GDM1 (cell line): ENCODE results near the gene TAS2R60.
"Not testable (repeated sequence)": the region's sequence is repeated elsewhere in the genome, so short reads cannot be mapped to it uniquely, and the experiment has no call there.

Source experiments
- DNase-seq: peaks from one replicate; lab custom pipeline; 2025; lab: John Stamatoyannopoulos, UW

Gene TAS2R60

GRCh38 chr7:143444063-143444782 is 970 bp downstream of the TAS2R60 start:
- DNase-seq, result no peak

GRCh38 chr7:143444785-143445184 is 1.5 kb downstream of the TAS2R60 start:
- no peak for DNase-seq

- no peak for DNase-seq
Observed at GRCh38 chr7:143447466-143447865, 4.2 kb downstream of the TAS2R60 start.

- no peak for DNase-seq
Observed at GRCh38 chr7:143448429-143448828, 5.2 kb downstream of the TAS2R60 start.

GRCh38 chr7:143449793-143450192 is 6.5 kb downstream of the TAS2R60 start:
- no peak for DNase-seq

- no peak for DNase-seq
Observed at GRCh38 chr7:143451122-143451521, 7.9 kb downstream of the TAS2R60 start.

- no peak for DNase-seq
Observed at GRCh38 chr7:143451746-143452145, 8.5 kb downstream of the TAS2R60 start.

- no peak for DNase-seq
Observed at GRCh38 chr7:143452495-143452894, 9.2 kb downstream of the TAS2R60 start.

- no peak for DNase-seq
Observed at GRCh38 chr7:143454091-143454680, 10.9 kb downstream of the TAS2R60 start.

GRCh38 chr7:143455491-143455890 is 12.2 kb downstream of the TAS2R60 start:
- DNase-seq, result no peak

GRCh38 chr7:143455942-143456341 is 12.7 kb downstream of the TAS2R60 start:
- DNase-seq, result no peak

- DNase-seq, result no peak
Observed at GRCh38 chr7:143456992-143457793, 13.9 kb downstream of the TAS2R60 start.

- DNase-seq, result no peak
Observed at GRCh38 chr7:143458263-143458662, 15.0 kb downstream of the TAS2R60 start.

- DNase-seq, result no peak
Observed at GRCh38 chr7:143458681-143459080, 15.4 kb downstream of the TAS2R60 start.

- DNase-seq, result no peak
Observed at GRCh38 chr7:143459359-143459758, 16.1 kb downstream of the TAS2R60 start.

- DNase-seq, result no peak
Observed at GRCh38 chr7:143460271-143460979, 17.2 kb downstream of the TAS2R60 start.

GRCh38 chr7:143462045-143462444 is 18.8 kb downstream of the TAS2R60 start:
- DNase-seq, result no peak

GRCh38 chr7:143463556-143463955 is 20.3 kb downstream of the TAS2R60 start:
- DNase-seq, result no peak

GRCh38 chr7:143463957-143464356 is 20.7 kb downstream of the TAS2R60 start:
- DNase-seq, result no peak

- DNase-seq, result no peak
Observed at GRCh38 chr7:143467724-143468123, 24.5 kb downstream of the TAS2R60 start.

GRCh38 chr7:143472071-143472689 is 28.9 kb downstream of the TAS2R60 start:
- DNase-seq, result not testable (repeated sequence)
